DMS153 treated with DMSO at 0.1 percent for 48 hours (cell line): ENCODE results near the gene NOTCH3.

Source experiments
- DNase-seq: peaks from one replicate; lab custom pipeline; 2025; ENCODE audit not compliant: unreplicated experiment; lab: John Stamatoyannopoulos, UW

The NOTCH3 gene

DNA sequence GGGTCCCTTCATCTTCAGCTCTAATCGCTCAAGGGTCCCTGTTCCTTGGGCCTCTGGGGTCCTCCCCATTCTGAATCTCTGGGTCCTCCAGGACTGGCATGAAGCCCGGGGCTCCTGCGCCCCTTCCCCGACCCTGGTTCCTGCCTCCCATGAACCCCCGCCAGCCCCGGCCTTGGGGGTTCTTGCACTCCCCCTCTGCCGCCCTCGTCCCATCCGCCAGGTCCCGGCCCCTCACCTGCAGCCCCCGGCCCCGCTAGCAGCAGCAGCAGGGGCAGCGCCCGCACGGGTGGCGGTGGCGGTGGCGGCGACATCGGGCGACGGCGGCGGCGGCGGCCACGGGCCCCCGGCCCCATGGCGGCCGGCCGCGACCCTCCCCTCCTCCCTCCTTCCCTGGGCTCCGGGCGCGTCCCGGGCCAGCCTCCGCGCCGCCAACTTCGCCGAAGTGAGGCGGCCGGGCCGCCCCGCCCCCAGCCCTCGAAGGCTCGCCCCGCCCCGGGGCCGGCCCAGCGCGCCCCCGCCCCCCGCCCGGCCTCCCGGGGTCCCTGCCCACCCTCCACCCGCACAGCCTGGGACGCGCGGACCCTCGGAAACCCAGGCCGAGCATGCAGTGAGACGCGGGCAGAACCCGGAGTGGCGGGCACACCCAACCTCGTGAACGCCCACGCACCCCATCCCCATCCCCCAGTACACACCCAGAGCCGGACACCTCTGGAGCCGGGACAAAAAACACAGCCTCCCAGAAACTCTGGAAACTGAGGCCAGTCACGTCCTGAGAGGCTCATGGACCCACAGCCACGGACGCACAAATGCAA, at the start of gene NOTCH3:
TSS of gene NOTCH3 (minus strand) at position 443 of the 812 bp plus-strand sequence. CDS start at position 353, 90 bp downstream.
- no peak for DNase-seq

DNA sequence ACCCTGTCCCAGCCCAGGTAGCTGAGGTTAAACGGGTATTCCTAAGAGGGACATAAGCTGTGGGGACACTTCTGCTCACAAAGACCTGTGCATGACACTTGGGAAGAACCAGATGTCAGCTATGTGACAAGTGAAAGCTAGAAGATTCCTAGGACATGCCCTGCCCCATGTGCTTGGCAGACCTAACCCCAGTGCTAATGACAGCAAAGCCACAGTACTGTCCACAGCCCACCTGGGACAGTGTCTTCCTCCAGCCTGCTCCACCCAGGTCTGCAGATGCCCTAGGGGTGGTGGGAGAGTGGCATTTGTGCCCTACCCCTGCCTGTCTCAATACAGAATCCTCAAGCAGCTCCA, 49.8 kb upstream of the NOTCH3 start:
- DNase-seq = no peak

DNA sequence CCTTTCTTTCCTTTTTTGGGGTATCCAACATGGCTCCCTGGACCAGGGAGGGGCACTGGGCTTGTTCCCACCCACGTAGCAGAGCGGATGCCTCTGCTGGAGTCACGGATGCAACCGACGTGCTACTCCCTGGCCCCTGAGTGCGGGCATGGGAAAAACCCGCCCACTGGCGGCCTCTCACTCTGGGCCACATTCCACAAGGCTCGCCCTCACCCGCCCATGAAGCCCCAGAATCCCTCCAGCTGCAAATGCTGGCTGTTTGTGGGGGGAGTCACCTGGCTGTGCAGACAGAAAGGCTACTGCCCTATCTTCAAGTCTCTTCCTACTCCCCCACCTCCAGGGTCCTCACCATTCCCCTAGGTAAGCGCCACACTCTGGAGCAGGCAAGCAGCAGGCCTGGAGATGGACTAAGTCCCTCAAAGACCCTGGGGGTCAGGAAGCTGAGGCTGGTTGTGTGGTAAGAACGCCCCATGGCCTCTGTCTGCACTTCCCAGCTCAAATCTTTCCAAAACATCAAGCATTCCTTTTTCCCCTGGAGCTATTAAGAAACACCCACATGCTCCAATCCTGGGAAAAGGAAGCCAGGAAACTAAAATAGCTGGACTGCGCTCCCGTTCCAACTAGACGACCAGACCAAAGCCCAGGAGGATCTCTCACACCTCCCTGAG, 49.3 kb upstream of the NOTCH3 start:
- DNase-seq = no peak

DNA sequence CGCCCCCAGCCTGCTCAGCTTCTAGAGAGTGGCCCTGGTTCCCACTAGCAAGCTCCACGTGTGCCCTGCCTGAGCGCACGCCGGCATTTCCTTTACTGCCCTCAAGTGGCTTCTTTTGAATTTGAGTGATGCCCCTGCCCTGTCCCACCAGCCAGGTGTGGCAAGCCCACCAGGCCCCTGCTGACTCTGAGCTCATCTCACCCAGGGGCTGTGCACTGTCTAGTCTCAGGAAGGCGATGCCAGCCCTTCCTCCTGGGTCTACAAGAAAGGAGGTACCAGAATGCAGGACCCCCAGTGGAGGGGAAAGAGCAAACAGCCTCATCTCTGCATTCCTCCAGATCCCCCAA, 48.7 kb upstream of the NOTCH3 start:
- DNase-seq = no peak

DNA sequence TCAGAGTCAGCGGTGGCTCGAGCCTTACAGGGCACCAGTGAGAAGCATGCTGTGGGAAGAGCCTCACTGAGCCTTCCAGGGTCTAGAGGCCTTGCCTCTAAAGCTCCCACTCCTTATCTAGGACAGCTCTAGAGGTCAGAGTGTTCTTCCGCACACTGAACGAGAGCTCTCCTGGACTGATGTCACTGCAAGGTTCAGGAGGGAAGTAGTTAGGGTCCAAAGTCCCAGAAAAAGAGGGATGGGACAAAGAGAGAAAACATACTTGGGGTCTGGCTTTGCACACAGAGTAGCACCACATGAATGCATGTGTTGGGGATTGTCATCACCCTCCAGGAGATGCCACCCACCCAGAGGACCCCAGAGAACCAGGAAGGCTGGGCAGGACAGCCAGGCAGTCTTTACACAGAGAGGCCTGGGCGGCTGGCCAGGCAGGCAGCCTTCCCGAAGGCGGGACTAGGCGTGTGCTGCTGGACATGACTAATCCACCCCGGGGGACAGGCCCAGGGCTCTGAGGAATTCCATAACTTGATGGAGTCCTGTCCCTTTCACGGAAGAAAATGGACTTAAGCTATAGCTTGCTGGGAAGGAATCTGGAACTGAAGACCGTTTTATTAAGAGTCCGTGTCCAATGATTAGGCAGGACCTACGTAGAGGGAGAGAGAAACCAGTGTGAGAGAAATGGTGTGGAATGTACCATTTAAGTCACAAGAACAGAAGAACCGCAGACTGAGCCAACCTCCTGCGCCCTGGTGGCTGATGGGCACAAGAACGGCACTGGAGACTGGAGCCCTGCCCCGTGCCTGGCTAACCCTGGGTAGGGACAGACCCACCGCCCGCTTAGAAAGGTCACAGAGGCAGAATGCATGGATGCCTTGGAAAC, 48.1 kb upstream of the NOTCH3 start:
- DNase-seq = no peak

DNA sequence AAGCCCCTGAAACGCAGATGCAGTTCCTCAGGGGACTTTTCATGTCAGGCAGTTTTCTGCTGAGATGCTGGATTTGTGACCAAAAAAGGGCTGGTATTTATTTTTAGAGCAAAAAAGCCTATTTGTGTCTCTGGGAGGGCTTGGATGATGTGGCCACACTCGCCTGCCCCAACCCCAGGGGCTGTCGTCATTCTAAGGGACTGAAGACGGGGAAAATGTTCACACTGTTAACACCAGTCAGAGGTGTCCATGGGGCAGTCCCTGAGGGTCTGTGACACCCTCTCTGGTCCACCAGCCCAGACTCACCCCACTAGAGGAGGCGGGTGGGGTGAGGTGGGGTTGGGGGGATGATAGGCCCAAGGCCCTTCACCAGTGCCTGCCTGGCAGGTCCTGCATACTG, 47.3 kb upstream of the NOTCH3 start:
- no peak for DNase-seq

DNA sequence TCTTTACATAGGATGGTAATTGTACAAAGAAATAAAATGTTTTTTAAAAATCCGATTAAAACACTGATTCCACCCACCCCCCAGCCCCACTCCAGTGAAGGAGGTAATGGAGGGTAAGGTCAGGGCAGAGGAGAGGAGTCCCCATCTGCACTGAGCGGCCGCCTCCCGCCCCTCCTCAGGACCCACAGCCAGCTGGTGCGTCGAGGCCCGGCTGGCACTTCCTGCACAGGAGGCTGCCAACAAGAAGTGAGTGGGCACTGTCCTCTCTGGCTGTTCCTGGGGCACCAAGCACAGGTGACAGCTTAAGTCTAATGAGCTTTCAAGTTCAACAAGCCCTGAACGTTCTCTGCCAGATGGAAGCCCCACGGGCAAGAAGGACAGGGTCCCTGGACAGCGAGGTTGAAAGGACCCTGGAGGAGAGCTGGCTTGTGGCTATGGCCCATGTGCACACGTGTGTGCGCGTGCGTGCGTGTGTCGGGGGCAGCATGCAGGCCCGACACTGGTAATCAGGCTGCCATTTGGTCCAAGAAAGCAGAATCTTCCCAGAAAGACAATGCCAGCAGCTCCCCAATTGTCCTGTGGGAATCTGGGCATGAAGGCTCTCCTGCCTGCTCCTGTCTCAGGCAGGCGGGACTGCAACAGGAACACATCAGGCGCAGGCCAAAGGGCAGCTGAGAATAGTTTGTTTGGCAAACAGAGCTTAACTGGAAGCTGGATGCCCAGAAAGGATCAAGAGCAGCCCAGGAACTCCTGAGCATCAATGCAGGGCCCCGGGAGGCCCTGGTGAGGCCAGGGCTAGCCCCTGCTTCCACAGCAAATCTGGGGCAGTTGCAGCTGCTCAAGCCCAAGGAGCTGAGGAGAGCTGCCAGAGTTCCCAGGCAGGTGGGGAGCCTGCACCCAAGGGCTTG, 46.6 kb upstream of the NOTCH3 start:
- no peak for DNase-seq

DNA sequence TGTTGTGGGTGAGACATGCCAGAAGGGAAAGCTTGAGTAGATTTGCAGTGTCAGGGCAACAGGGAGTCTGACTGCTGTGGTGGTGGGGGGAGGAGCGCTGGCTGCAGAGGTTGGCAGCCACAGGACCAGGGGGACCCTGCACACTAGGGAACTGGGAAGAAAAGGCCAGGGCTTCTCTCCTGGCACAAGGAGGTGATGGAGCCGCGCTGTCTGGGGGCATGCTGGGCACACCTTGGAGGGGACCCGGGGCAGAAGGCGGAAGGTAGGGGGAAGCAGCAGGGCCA, 45.3 kb upstream of the NOTCH3 start:
- no peak for DNase-seq

DNA sequence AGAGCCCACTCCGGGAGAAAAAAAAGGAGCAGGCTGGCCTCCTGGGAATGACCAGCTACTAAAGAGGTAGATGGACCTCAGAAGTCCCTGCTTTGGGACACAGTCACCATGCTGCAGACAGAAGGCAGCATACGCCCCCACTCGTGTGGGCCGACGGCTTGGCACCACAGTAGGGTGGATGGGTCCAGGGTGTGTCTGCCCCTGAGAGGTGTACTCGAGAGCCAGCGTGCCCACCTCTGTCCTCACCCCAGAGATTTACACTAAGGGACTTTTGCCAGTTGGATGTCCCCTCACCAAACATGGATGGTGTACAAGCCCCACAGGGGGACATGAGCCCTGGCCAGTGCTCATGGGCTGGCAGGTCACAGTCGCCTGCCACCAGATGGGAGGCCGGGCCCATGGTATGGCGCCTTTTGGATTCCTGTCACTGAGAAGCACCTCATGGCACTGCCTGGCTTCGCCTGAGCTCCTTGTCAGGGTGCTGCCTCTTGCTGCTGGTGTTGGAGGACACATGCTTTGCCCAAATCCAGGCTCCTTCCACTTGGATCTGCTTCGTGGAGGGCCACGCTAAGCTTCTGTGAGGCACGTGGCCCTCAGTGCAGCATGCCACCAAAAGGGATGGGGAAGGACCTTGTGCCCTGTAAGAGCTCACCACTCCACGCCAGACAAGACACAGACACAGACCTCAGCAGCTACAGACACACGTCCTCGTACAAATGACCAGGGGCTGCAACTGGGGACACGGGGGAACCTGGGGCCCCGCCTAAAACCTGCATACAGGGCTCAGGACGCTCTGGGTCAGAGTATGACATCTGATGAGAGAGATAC, 44.8 kb upstream of the NOTCH3 start:
- DNase-seq = no peak

DNA sequence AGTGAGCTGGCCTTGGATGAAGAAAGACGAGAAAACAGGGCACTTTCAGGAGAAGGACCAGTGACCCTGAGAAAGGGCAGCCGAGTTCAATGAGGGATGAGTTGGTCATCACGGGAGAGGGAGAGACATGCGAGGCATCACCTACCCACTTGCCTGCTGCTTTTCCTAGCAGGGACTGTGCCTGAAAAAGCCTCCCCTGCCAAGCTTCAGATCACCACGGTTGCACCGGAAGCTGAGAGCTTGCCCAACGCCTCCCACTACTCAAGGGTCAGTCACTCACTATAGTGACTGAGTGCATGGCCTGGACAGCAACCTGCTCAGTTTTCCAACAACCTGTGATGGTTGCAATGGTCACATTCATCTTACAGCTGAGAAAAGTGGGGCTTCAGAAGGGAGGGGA, 44.0 kb upstream of the NOTCH3 start:
- no peak for DNase-seq

DNA sequence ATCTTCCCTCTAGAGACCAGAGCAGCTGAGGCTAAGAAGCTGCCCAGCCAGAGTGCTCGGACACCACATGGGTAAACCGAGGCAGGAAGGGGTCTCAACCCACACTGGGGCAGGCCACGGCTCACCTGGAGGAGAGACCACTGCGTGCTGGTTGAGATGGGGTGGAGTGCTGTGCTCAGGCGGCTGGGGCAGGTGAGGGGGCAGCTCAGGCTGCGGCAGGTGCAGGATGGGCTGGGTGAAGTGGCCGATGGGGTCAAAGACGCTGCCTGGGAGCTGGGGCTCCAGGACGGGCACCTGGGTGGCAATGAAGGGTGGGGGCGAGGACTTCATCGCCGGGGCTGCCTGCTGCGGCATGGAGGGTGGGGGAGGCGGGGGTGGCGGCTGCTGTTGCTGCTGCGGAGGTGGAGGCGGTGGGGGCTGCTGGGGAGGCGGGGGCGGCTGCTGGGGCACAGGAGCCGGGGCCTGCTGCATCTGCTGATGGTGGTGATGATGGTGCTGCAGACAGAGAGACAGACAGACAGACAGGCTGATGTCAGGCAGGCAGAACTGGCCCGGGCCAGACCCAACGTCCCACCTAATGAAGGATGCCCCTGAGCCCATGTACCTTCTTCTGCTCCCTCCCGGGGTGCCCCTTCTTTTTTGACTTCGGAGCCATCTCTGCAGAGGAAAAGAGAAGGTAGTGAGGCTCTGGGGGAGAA, 43.5 kb upstream of the NOTCH3 start:
- DNase-seq = no peak

DNA sequence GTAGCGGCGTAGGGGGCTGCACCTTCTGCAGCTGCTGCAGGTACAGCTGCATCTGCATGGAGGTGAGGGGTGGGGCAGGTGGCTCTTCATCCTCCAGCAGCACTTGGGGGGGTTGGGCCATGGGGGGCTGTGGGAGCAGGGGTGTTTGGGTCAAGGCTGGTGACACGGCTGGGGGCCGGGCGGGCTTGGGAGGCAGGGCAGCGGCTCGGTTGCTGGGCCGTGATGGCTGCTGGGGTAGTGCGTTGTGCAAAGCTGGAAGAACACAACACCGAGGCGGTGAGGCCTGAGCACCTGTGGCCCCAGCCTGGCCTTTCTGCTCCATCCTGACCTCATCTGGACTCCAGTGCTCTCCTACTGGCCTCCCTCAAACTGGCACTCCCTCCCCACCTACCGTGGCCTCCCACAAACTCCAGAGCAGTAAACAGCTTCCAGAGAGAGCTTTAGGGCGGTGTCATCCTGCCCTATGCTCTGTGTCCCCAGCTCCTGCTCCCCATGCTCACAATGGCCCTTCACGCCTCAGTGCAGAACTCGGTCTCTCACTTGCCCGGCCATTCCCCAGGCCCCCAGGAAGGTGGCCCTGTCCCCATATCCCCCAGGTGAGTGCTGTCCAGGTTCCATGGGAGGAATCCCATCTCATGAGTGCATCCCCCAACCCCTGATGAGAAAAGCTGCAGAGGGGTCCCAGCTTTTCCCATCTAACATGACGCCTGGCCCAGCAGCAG, 42.6 kb upstream of the NOTCH3 start:
- no peak for DNase-seq

DNA sequence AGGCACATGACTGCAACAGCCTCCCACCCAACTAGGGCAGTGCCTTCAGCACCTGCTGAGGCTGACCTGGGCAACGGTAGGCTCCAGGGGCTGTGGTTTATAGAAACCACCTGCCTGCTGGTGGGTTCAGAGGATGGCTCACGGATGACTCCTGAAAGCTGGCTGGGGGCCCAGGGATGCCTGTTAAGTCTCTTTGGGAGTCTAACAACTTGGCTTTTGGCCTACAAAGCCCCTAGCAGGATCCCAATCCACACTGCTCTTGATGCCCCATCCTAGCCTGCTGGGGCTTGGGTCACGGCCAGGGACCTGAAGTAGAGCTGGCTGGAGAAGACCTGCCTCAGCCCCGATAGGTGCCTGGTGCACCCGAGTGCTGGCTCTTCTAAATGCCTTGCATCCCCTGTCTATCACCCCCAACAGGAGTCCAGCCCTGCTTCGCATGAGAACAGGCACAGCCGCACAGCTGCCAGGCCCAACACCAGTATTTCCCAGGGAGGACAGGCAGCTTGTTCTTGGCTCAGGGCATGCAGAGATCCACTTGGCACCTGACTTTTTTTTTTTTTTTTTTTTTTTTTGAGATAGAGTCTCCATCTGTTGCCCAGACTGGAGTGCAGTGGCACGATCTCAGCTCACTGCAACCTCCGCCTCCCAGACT, 40.6 kb upstream of the NOTCH3 start:
- DNase-seq = no peak

DNA sequence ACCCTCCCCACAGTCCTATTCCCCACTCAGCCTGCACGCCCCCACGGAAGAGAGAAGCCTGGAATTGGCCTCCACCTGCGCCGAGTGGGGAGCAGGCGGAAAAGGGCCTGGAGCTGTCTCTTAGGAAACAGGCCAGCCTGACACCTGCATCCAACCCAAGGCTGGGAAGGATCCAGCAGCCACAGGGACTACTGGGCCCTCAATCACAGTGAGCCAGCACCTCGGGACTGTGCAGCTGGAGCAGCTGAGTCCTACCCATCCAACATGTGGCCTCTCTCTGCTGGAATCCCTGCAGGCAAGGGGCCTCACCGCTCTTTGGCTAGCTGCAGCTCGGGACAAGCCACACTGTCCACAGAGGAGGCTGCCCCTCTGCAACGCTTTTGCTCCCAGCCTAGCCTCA, 39.7 kb upstream of the NOTCH3 start:
- DNase-seq = no peak

DNA sequence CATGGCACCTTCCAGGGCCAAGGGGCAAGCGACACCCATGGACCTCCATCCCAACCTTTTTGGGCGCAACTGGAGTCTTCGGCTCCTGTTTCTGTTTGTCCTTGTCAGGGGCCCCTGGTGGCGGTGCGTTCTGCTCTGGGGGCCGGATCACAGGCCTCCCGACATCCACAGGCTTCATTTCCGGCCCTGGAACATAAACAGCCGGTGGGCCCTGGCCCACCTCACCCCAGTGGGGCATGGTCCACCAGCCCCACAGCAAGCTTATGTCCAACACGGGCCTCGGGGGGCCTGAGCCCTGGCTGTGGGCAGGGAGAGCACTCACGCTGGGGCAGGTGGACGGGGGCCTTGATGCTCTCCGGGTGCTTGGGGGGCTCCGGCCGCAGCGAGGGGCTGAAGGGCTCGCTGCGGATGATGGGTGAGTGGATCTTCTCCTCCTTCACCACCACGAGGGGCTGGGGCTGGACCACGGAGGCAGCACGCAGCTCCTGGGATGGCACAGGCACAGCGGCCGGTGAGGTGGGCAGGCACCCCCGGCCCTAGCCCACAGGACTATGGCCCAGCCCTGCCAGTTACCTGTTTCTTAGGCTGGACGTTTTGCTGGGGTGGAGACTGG, 38.6 kb upstream of the NOTCH3 start:
- DNase-seq = no peak

DNA sequence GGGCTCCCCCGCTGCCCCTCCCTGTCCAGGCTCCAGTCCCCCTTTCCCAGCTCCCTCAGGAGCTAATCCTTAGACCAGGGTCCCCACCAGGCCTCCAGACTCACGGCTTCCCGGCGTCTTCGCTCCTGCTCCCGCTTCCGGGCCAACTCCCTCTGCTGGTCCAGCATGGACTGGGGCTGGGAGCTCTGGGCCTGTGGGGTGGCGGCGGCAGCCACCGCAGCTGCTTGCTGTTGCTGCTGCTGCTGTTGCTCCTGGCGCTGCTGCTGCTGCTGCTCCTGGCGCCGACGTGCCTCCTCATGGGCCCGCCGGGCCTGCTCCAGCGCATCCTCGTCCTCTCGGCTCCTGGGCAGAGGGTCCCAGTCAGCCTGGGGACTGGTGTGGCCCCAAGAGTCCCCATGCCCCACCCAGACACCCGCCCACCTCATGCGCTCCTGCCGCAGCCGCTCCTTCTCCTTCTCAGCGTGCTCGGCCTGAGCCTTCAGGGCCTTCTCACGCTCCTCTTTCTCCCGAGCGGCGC, 37.9 kb upstream of the NOTCH3 start:
- DNase-seq = no peak

DNA sequence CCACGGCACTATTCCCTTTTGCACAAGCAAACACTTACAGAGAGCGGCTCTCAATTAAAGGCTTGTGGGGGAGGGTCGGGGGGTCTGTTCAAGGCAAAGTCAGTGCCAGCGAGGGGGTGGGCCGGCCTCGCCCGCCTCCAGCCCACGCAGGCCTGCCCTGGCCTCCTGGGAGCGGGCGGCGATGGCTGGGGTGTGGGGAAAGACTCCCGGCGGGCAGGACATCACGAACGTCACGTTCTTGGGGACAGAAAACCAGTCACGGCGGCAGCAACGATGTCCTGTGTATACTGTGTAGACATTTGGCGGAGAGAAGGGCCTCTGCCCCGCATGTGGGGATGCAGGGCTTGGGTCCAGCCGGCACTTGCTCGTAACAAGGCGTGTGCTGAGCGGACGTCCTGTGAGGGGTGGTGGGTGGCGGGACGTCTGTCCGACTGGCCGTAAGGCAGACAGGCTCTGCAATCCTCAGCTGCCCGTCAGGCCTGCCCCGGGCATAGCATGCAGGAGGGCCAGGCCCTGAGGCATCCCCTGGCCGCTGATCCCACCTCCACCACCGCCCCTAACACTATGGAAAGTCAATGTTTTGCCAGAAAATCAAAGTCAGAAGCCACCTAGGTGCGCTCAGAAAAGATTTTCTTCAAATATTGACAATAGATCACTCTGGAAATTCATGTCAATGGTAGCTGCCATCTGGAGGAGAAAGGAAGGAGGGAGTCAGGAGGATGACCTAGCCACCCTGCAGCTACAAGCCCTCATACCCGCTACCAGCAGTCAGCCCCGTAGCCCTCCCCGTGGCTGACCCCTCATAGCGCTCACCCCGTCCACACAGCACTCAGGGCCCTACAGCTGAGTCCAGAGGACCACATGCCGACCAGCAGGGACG, 37.2 kb upstream of the NOTCH3 start:
- no peak for DNase-seq
